ENCODE measurements around the gene SERPINB3. TPM values are rescaled to one million over a fixed set of nuclear protein-coding genes. Genes with fewer than 3 reads are reported as not detected.
"Not testable (repeated sequence)": the region's sequence is repeated elsewhere in the genome, so short reads cannot be mapped to it uniquely, and the experiment has no call there.

Gene SERPINB3
- total RNA-seq, 1 experiment from 2014 or later = not detected

DNA sequence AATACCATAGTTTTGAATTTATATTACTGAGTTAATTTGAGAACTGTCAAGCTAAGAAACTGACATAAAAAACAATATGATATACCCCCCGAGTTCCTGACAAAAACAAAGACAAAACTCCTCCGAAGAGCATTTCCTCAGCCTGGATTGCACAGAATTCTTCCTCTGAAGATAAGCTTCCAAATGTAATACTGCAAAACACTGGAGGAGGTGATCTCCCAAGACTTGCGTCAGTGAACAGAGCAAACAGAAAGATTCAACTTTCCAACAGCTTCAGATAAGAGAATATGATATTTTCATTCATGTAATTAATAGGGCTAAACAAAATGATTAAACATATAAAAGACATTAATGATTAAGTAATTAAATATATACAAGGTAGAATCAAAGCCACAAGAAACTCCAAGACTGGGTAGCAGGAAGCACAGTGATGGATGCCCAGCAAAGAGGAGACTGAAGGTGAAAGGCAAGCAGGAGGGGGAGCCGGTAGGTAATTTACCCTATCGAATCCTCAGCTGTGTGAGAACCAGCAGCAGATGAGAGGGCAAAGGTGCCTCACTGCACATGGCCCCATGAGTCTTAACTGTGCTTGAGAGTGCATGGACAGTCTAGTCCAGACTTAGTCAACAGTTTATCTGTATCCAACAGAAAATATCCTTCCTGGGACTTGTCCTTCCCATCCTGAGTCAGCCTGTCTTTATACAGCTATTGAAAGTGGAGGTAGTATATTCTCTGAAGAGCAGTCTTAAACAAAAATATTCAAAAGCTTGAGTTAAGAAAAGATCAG, 18.3 kb upstream of the SERPINB3 start:
- no peak for DNase-seq
- Histone ChIP-seq H3K4me3 (ENCODE audit: insufficient read depth, low read depth, low read length) (no peak overlapping the region), H3K27me3 (ENCODE audit: control insufficient read depth, insufficient read depth, low read length) (no peaks in the 10 kb centered on the region), H3K36me3 (replicated peaks; ENCODE audit: control insufficient read depth, insufficient read depth, low read length) (no peaks in the 10 kb centered on the region)

DNA sequence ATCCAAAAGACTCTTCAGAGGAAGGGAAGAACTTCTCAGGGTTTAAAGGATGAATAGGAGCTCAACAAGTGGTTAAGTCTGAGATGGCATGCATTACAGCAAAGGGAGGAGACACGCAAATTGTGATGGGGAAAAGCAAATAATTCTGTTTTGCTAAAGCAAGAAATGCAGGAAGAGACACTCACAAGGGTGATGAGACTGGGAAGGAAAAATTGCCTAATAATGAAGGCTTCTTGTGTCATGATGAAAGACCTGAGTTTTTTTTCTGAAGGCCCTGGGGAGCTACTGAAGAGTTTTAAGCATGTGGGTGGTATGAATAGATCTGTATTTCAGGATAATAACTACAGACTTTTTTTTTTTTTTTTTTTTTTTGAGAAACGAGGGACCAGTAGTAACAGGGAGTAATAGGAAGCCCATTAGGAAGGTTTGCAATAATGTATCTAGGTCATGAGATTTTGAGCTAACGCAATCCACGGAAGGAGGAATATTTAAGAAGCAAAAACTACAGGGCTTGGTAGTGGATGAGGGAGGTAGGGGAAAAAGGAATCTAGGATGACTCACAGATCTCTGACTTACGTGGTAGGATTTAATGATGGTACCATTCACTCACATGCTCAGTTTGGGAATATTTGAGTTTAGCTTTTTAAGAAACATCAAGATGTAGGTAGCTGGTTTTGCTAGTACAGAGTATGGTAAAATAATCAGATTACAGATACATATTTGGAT, 16.0 kb upstream of the SERPINB3 start:
- Histone ChIP-seq H3K36me3 (replicated peaks; ENCODE audit: control insufficient read depth, insufficient read depth, low read length) (no peaks in the 10 kb centered on the region), H3K27me3 (ENCODE audit: control insufficient read depth, insufficient read depth, low read length) (no peaks in the 10 kb centered on the region), H3K4me3 (ENCODE audit: insufficient read depth, low read depth, low read length) (no peak overlapping the region)
- DNase-seq = no peak

DNA sequence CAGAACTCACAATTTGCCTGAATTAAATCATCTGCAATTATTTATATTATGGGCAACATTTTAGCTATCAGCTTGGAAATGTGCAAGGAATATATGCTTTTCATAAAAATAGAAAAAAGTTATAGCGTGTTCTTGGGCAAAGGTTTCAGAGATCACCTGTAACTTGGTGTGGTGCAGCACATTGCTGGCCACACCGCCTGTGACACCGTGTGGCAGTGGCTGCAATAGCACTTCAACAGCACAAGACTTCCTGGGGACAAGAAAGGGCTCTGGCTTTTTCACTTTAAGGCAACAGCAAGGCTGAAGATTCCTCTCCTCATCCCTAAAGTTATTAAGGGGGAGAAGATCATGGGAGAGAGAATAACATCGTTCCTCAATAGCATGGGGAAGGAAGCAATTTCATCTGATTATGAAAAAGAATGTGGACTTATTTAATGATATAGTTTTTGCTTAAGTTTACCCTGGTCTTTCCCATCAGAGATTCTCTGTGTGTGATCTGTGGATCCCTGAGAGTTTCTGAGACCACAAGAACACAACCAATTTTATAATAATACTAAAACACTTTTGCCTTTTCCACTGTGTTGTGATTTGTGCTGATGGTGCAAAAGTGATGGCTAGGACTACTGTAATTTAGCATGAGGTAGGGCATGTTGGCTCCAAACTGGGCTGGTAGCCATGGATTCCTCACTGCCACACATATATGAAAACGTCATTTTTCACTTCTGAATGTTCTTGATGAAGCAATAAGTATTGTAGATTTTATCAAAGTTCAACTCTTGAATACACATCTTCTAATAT, 15.0 kb upstream of the SERPINB3 start:
- Histone ChIP-seq H3K36me3 (replicated peaks; ENCODE audit: control insufficient read depth, insufficient read depth, low read length) (no peaks in the 10 kb centered on the region), H3K27me3 (ENCODE audit: control insufficient read depth, insufficient read depth, low read length) (no peaks in the 10 kb centered on the region), H3K4me3 (ENCODE audit: insufficient read depth, low read depth, low read length) (no peak overlapping the region)
- DNase-seq = peak; percentile 5

DNA sequence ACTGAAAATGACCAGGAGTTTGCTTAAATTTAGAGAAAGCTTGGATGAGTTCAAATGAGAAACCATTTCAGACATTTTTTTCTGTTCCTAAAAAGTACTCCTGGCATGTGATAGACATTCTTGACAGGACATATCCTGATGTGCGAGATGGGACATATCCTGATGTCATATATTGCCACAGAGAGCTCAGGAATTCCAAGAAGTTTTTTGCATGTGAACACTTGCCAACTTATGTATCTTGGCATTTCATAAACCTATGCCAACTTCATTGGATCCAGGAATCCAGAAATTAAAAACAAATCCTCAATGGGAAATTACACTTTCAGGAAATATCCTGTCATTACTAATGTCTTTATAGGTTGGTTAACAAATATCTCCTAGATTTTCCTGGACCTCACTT, 2.9 kb upstream of the SERPINB3 start:
- Histone ChIP-seq H3K27me3 (ENCODE audit: control insufficient read depth, insufficient read depth, low read length) (no peaks in the 10 kb centered on the region), H3K36me3 (replicated peaks; ENCODE audit: control insufficient read depth, insufficient read depth, low read length) (no peaks in the 10 kb centered on the region), H3K4me3 (ENCODE audit: insufficient read depth, low read depth, low read length) (no peak overlapping the region)
- no peak for DNase-seq

DNA sequence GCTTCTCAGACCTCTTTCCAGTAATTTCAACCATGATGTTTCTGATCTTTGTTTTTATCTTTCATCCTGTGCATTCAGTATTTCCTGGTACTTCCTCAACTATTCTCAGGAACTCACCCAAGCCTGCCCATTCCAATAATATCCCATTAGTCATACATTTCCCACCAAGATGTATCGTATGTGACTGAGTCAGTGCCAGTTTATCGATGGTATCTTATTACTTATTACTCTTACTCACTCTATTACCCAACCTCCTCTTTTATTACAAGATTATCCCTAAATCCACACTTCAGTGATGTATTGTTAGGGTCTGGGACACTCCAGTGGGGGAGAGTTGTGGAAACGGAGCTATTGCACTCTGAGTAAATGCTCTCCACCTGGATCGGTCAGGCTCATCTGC, 2.8 kb downstream of the SERPINB3 start:
- not testable (repeated sequence) for H3K27me3 ChIP-seq (ENCODE audit: control insufficient read depth, insufficient read depth, low read length); H3K36me3 ChIP-seq (replicated peaks; ENCODE audit: control insufficient read depth, insufficient read depth, low read length); DNase-seq

DNA sequence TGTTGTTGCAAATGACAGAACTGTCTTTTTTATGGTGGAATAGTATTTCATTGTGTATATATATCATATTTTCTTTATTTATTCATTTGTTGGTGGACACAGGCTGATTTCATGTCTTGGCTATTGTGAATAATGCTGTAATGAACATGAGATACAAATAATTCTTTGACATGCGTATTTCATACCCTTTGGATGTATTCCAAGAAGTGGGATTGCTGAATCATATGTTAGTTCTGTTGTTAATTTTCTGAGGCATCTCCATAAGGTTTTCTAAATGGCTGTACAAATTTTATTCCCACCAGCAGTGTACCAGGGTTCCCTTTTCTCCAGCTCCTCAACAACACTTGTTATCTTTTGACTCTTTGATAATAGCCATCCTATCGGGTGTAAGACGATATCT, 11.4 kb downstream of the SERPINB3 start:
- not testable (repeated sequence) for H3K36me3 ChIP-seq (replicated peaks; ENCODE audit: control insufficient read depth, insufficient read depth, low read length); DNase-seq; H3K4me3 ChIP-seq (ENCODE audit: insufficient read depth, low read depth, low read length)

More for the DNA sequence above, 2.8 kb downstream of the SERPINB3 start:
- H3K4me3 ChIP-seq (ENCODE audit: insufficient read depth, low read depth, low read length) = not testable (repeated sequence)

DNA sequence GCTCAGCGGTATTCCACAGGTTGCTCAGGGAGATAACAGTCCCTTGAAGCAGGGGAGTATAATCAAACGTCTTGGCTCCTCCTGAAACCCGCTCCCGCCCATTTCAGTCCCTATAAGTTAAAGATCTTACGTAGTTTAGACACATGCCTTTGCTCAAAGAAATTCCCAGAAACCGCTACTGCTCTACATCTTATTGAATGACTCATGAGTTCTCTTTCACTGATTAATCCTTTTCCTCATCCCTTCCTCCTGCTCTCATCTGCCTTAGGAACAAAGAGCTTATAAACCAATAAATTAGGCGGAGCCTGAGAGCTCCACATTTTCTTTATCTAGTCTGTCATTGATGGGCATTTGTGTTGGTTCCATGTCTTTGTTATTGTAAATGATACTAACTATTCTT, 13.5 kb downstream of the SERPINB3 start:
- no peak for DNase-seq
- Histone ChIP-seq H3K27me3 (ENCODE audit: control insufficient read depth, insufficient read depth, low read length) (no peaks in the 10 kb centered on the region), H3K36me3 (replicated peaks; ENCODE audit: control insufficient read depth, insufficient read depth, low read length) (no peaks in the 10 kb centered on the region), H3K4me3 (ENCODE audit: insufficient read depth, low read depth, low read length) (no peak overlapping the region)

More for the DNA sequence above, 11.4 kb downstream of the SERPINB3 start:
- not testable (repeated sequence) for H3K27me3 ChIP-seq (ENCODE audit: control insufficient read depth, insufficient read depth, low read length)

DNA sequence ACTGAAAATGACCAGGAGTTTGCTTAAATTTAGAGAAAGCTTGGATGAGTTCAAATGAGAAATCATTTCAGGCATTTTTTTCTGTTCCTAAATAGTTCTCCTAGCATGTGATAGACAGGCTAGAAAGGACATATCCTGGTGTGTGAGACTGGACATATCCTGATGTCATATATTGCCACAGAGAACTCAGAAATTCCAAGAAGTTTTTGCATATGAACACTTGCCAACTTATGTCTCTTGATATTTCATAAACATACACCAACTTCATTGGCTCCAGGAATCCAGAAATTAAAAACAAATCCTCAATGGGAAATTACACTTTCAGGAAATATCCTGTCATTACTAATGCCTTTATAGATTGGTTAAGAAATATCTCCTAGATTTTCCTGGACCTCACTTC, 14.8 kb downstream of the SERPINB3 start:
- DNase-seq = no peak
- Histone ChIP-seq H3K36me3 (replicated peaks; ENCODE audit: control insufficient read depth, insufficient read depth, low read length) (no peaks in the 10 kb centered on the region), H3K4me3 (ENCODE audit: insufficient read depth, low read depth, low read length) (no peak overlapping the region), H3K27me3 (ENCODE audit: control insufficient read depth, insufficient read depth, low read length) (no peaks in the 10 kb centered on the region)

DNA sequence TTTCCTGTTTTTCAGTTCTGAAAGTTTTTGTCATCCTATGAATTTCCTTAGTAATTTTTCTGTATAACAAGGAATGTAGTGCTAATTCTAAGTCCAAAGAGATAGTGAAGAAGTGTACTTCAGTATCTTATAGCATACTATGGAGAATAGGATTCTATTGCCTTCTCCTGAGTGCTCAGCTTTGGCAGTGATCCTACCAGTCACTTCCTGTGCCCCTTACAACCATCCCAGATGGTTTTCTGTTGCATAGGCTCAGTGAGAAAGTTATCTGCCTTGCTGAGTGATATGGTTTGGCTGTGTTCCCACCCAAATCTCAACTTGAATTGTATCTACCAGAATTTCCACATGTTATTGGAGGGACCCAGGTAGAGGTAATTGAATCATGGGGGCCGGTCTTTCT, 17.0 kb downstream of the SERPINB3 start:
- not testable (repeated sequence) for H3K4me3 ChIP-seq (ENCODE audit: insufficient read depth, low read depth, low read length); H3K36me3 ChIP-seq (replicated peaks; ENCODE audit: control insufficient read depth, insufficient read depth, low read length); H3K27me3 ChIP-seq (ENCODE audit: control insufficient read depth, insufficient read depth, low read length); DNase-seq

DNA sequence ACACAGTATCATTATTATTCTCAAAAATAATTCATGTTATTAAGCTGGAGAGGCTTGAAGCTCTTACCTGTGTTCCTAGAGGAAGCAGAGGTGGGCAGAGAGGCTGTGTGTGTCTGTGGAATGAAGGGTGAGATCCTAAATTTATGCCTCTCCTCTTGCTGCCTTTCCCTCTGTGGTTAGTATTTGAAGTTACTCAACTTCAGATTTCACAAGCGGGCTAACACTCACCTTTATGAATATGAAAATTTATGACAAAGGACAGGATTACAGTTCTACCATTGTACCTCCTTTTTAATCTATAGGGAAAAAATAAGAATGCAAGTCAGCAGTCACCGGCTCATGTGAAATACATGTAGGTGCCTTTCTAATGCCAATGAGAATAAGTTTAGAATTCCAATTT, 17.6 kb downstream of the SERPINB3 start, which contains the start of gene SERPINB4:
TSS of gene SERPINB4 (minus strand) at position 115 of the 400 bp plus-strand sequence. CDS start 679 bp downstream, outside the sequence.
- not testable (repeated sequence) for H3K27me3 ChIP-seq (ENCODE audit: control insufficient read depth, insufficient read depth, low read length); H3K4me3 ChIP-seq (ENCODE audit: insufficient read depth, low read depth, low read length); H3K36me3 ChIP-seq (replicated peaks; ENCODE audit: control insufficient read depth, insufficient read depth, low read length); DNase-seq

DNA sequence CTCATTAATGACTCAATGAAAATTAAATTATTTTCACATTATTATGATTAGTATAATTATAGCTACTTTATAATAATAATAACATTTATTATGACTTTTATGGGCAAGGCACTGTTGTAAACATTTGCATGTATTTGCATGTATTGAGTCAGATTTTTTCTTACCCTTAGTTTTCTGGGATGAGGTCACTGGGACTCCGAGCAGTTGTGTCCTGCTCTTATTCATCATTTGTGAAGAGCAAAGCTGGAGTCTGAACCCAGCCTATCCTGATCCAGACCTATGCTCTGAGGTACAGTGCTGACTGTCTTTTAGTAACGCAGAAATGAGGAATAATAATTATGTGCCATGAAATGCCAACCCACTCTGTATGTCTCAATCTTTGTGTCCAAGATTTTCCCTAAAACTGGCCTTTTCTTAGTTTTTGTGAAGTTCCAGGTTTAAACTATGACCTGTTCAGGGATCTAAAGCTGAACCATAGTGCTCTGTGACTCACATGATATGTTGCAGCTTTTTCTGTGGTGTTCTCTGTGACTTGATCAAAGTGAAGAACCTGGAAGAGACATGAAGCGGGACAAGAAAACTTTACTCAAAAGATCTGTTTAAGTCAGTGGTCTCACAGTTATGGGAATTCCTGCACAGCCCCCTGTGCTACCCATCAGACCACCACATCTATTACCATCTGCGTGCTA, 18.9 kb downstream of the SERPINB3 start:
- H3K4me3 ChIP-seq (ENCODE audit: insufficient read depth, low read depth, low read length); H3K36me3 ChIP-seq (replicated peaks; ENCODE audit: control insufficient read depth, insufficient read depth, low read length); DNase-seq; H3K27me3 ChIP-seq (ENCODE audit: control insufficient read depth, insufficient read depth, low read length): not testable (repeated sequence)

DNA sequence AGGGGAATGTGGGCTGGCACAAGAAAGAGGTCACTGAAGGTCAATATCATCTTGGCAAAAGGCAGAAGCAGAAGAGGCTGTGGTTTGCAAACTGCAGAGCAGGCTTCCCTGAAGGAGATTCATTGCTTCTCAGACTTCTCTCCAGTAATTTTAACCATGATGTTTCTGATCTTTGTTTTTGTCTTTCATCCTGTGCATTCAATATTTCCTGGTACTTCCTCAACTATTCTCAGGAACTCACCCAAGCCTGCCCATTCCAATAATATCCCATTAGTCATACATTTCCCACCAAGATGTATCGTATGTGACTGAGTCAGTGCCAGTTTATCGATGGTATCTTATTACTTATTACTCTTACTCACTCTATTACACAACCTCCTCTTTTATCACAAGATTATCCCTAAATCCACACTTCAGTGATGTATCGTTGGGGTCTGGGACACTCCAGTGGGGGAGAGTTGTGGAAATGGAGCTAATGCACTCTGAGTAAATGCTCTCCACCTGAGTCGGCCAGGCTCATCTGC, 20.5 kb downstream of the SERPINB3 start:
- not testable (repeated sequence) for DNase-seq; H3K27me3 ChIP-seq (ENCODE audit: control insufficient read depth, insufficient read depth, low read length)

DNA sequence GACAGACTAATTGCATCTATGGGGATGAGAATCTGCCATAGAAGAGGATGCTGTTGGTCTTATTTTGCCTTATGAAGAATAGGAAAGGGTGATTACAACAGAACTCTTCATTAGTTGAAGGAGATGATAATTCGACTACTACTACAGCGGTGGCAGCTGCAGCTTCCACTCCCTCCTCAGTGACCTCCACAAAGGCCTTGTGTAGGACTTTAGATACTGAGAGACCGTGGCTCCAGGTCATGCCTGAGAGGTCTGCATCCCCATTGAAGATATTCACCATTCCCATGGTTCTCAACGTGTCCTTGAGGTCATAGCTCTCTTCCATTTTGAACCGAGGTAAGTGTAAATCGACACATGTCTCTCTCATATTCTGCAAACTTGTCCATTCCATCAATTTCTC, 24.0 kb downstream of the SERPINB3 start:
- no peaks in the 10 kb centered on the region for H3K36me3 ChIP-seq (replicated peaks; ENCODE audit: control insufficient read depth, insufficient read depth, low read length)
- no peak for DNase-seq
- no peaks in the 10 kb centered on the region for H3K27me3 ChIP-seq (ENCODE audit: control insufficient read depth, insufficient read depth, low read length)
- H3K4me3 ChIP-seq (ENCODE audit: insufficient read depth, low read depth, low read length) = no peak overlapping the region

More for the DNA sequence above, 20.5 kb downstream of the SERPINB3 start:
- H3K36me3 ChIP-seq (replicated peaks; ENCODE audit: control insufficient read depth, insufficient read depth, low read length); H3K4me3 ChIP-seq (ENCODE audit: insufficient read depth, low read depth, low read length): not testable (repeated sequence)

DNA sequence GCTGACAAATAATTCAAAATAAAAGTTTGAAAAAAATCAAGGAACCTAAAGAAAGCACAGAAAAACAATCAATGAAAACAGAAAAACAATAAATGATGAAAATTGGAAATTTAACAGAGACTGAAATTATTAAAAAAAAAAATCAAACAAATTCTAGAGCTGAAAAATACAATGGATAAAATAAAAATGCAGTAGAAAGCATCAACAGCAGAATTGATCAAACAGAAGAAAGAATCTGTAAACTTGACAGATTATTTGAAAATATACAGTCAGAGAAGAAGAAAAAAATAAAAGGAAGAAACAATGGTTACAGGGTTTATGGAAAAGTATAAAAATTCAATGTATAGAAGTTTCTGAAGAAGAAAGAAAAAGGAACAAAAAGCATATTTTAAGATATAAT, 33.9 kb downstream of the SERPINB3 start:
- Histone ChIP-seq H3K27me3 (ENCODE audit: control insufficient read depth, insufficient read depth, low read length) (no peaks in the 10 kb centered on the region), H3K36me3 (replicated peaks; ENCODE audit: control insufficient read depth, insufficient read depth, low read length) (no peaks in the 10 kb centered on the region; the same call in 1 of the 2 replicates), H3K4me3 (ENCODE audit: insufficient read depth, low read depth, low read length) (no peak overlapping the region)
- DNase-seq = no peak
